Measurements from ENCODE around the gene TMEM208. TPM values are rescaled to one million over a fixed set of nuclear protein-coding genes. Genes with fewer than 3 reads are reported as not detected.

The TMEM208 gene
- total RNA-seq, 1 experiment from 2014 or later = 67.8 TPM

GRCh38 chr16:67236563-67237395 lies 9.8 kb downstream of the TMEM208 start:
- peak; percentile 68 for DNase-seq (ENCODE audit: low spot score)

GRCh38 chr16:67237396-67238277 lies 10.7 kb downstream of the TMEM208 start:
- no peak for DNase-seq (ENCODE audit: low spot score)

- no peak for DNase-seq (ENCODE audit: low spot score)
Observed at GRCh38 chr16:67238278-67238575, 11.3 kb downstream of the TMEM208 start.

GRCh38 chr16:67238806-67239470 lies 12.0 kb downstream of the TMEM208 start:
- no peak for DNase-seq (ENCODE audit: low spot score)

GRCh38 chr16:67240506-67240905 lies 13.6 kb downstream of the TMEM208 start:
- peak; percentile 14 for DNase-seq (ENCODE audit: low spot score)

- peak; percentile 46 for DNase-seq (ENCODE audit: low spot score)
Observed at GRCh38 chr16:67241008-67241900, 14.3 kb downstream of the TMEM208 start.

- DNase-seq (ENCODE audit: low spot score) = no peak
Observed at GRCh38 chr16:67242138-67242730, 15.3 kb downstream of the TMEM208 start.

GRCh38 chr16:67243481-67243880 lies 16.6 kb downstream of the TMEM208 start:
- DNase-seq (ENCODE audit: low spot score) = no peak

GRCh38 chr16:67244387-67245185 lies 17.7 kb downstream of the TMEM208 start:
- no peak for DNase-seq (ENCODE audit: low spot score)

GRCh38 chr16:67245186-67245585 lies 18.3 kb downstream of the TMEM208 start:
- no peak for DNase-seq (ENCODE audit: low spot score)

GRCh38 chr16:67245674-67246080 lies 18.7 kb downstream of the TMEM208 start:
- DNase-seq (ENCODE audit: low spot score) = no peak

- DNase-seq (ENCODE audit: low spot score) = peak; percentile 70
Observed at GRCh38 chr16:67246081-67246755, 19.3 kb downstream of the TMEM208 start.

- peak; percentile 95 for DNase-seq (ENCODE audit: low spot score)
Observed at GRCh38 chr16:67246756-67247191, 19.8 kb downstream of the TMEM208 start.

- DNase-seq (ENCODE audit: low spot score) = peak; percentile 96
Observed at GRCh38 chr16:67247192-67248072, 20.5 kb downstream of the TMEM208 start, which contains the start of gene FHOD1. Gene FHOD1, minus strand, starts transcription at chr16:67247481. Its CDS starts 71 bp downstream, at chr16:67247410.

- no peak for DNase-seq (ENCODE audit: low spot score)
Observed at GRCh38 chr16:67248073-67248400, 21.1 kb downstream of the TMEM208 start.

- no peak for DNase-seq (ENCODE audit: low spot score)
Observed at GRCh38 chr16:67248401-67249177, 21.7 kb downstream of the TMEM208 start, which contains the start of gene SLC9A5. Gene SLC9A5, plus strand, starts transcription at chr16:67248979. Its CDS starts 36 bp downstream, at chr16:67249015.
